ENCODE measurements around the gene CACNA1A. TPM values are rescaled to one million over a fixed set of nuclear protein-coding genes. Genes with fewer than 3 reads are reported as not detected.

Gene CACNA1A
- total RNA-seq, 1 donor from 2014 or later = 1.7 TPM

DNA sequence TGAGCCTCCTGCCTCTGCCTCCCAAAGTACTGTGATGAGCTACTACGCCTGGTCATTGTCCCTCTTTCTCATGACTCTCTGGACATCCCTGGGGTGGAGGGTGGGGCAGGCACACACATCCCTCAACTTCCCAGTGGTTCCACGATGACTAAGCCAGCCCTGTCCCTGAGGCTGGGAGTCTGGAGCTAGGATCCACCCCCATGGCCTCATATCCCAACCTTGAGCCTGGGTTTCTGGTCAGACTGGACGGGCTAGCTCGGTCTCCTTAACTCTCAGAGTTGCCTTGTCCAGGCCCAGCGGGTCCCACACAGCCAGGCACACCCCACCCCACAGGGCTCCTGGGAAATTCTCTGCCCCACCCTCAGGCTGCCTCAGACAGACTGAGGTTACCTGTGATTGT, 336.5 kb downstream of the CACNA1A start:
- intact Hi-C loops (cut with micrococcal nuclease) = loop anchor here (5.0 kb wide), 2 partner anchors 668 to 1518 kb away; no protein-coding TSS in a partner anchor

DNA sequence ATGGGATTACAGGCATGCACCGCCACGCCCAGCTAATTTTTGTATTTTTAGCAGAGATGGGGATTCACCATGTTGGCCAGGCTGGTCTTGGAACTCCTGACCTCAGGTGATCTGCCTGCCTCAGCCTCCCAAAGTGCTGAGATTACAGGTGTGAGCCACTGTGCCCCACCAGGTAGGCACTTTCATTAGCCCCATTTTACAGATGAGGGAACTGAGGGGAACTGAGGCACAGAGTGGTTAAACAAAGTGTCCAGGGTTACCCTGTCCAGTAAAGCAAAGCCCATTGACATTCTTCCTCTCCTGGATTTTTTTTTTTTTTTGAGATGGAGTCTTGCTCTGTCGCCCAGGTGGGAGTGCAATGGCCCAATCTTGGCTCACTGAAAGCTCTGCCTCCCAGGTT, 340.1 kb downstream of the CACNA1A start:
- intact Hi-C loops (cut with micrococcal nuclease) = loop anchor here (2.0 to 5.0 kb wide), 3 partner anchors 29 to 1521 kb away; no protein-coding TSS in a partner anchor

DNA sequence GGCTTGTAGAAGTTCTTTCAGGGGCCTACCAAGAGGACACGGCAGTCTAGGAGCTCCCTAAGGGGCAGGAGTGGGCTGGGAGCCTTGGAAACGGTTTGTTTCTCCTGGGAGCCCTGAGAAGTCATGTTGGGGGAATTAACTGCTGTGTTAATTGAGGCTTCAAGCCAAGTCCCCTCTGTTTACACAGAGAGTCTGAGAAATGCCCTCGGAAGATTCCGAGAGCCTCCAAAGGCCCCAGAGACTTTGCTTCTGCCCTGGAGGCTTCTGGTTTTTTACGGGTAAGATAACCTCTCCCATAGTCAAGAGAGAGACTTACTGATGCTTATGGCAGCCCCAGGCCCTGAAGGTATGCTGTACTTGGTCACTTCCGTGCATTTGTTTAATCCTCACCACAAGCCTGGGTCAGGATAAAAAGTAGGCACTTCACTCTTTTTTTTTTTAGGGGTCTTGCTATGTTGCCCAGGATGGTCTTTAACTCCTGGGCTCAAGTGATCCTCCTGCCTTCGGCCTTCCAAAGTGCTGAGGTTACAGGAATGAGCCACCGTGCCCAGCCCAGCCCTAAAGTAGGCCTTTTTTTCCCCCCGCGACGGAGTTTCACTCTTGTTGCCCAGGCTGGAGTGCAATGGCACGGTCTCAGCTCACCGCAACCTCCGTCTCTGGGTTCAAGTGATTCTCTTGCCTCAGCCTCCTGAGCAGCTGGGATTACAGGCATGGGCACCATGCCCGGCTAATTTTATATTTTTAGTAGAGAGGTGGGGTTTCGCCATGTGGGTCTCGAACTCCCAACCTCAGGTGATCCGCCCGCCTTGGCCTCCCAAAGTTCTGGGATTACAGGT, 340.9 kb downstream of the CACNA1A start:
- intact Hi-C loops (cut with micrococcal nuclease) = loop anchor here (5.0 kb wide), 2 partner anchors 672 to 1522 kb away; no protein-coding TSS in a partner anchor

DNA sequence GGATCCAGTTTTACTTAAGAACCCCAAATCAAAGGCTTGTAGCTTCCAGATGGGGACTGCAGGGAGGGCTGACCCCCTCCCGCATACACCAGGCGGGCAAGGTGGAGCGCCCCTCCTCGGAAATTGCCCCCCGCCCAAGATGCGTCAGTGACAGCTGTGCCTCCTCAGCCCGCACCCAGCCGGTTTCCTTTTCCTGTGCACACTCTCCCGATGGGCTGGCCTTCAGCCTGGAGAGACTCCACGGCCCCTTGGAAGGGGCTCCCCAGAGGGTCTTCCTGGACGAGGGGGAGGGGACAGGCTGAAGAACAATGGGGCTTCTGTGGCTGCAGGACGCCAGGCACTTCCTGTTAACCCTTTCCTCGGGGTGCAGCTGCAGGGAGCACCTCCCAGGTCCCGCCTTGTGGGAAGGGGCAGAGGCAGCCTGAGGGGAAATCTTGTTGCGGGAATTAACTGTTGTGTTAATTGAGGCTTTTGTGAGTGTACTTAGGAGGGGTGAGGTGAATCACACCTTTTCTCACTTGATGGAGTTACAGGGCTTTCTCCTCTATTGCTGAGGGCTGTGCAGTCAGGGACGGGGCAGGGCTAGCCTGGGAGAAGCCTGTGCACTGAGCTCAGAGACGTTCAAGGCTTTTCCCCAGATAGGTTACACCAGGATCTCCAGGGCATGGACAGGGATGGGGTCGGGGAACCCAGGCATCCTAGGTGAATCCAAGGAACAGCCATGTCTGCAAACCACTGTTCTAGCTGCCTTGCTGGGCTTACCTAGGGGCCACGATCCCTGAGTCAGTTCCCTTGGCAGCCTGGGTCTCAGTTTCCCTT, 341.7 kb downstream of the CACNA1A start:
- intact Hi-C loops (cut with micrococcal nuclease) = loop anchor here (5.0 kb wide), 3 partner anchors 673 to 1523 kb away; no protein-coding TSS in a partner anchor

DNA sequence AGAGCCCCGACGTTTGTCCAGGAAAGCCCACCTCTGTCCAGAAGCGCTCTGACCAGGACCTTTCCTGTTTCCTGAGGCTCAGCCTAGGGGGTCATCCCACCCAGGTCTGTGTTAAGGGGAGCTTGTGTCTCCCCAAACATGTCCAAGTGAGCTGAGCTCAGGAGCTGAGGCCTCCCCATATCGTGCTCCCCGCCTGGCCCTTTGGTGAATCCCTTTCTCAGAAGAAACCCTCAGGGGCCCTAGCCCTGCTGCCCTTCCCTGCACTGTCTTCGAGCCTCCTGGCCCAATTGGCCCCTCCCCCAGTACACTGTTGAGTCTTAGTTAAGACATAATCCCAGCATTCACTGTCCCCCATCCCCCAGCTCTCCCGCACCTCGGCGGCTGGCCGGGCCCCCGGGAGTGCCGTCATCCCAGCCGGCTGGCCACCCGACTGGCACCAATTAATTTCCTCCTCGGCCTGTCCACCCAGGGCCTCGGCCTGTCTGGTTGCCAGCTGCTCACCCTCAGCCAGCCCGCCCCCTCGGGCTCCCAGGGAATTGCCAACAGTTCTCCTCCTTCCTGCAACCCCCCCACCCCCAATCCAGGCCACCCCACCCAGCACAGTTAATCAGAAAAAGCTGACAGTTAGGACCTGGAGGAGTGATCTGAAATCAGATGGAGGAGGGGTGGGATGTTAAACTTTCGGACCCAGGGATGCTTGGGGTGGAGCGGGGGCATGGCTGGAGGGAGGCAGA, 342.5 kb downstream of the CACNA1A start:
- intact Hi-C loops (cut with micrococcal nuclease) = loop anchor here (1.0 to 5.0 kb wide), 5 partner anchors 8 to 1204 kb away; partner anchors contain the start of gene TRMT1

DNA sequence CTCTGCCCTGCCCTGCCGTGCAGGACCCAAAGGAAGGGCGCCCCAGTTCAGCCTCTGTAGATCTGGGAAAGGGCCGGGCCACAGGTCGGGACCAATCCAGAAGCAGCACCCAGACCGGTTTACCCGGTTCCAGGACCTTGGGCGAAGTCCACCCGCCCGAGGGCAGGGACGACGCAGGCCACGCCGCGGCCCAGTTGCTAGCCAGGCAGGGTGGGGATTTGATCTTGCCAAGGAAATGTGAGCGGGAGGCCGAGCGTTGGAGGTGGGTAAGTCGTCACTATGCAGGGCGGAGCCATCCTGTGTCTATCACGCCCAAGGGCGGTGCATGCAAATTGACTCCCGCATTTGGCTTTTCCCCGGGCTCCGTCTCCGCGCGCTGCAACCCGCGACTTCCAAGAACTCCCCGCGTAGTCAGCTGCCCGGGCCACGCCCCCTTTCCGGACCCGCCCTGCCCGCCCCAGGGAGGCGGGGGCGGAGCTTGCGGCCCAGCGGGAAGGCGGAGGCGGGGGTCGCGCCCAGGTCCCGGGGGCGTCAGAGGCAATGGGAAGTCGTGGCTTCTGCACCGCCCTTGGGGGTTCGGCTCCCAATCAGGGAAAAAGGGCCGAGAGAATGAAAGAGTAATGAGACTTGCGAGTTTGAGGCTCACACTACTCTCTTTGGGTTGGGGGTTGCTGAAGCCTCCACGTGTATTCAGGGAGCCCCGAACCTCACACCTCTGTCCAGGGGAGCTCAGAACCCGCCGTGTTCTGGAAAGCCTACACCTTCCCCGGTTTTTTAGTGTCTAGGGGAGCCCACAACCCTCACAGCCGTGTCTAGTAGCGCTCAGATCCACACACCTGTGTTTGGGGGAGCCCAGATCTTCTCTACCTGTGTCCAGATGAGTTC, 343.3 kb downstream of the CACNA1A start:
- intact Hi-C loops (cut with micrococcal nuclease) = loop anchor here (1.0 to 5.0 kb wide), 5 partner anchors 8 to 1204 kb away; partner anchors contain the start of gene TRMT1

DNA sequence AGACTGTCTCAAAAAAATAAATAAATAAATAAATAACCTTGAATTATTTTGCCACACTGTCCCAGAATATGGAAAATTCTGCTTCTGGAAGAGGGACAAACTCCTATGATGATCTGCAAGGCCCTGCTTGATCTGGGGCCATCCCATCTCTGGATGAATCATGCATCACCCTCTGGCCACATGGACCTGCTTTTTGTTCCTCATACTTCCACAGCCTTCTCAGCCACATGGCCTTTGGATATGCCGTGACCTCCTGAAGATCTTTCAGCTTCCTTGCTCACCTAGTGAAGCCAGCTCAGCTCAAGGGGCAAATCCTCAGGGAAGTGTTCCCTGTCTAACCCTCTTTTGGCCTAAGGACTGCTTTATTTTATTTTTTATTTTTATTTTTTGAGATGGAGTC, 345.7 kb downstream of the CACNA1A start:
- intact Hi-C loops (cut with micrococcal nuclease) = loop anchor here (5.0 kb wide), 1 partner anchor 1207 kb away; no protein-coding TSS in a partner anchor

DNA sequence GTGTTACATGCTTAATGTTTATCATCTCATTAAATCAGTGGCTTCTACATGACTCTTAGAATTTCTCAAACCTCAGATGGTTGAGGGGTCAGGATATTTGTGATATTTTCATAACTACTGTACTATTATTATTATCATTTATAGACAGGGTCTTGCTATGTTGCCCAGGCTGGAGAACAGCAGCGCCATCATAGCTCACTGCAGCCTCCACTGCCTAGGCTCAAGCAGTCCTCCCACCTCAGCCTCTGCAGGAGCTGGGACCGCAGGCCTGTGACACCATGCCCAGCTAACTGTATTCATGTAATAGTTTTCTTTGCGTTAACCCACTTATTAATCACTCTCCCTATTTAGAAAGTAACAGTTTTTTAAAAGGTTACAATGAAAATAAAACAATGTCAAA, 346.6 kb downstream of the CACNA1A start:
- intact Hi-C loops (cut with micrococcal nuclease) = loop anchor here (5.0 to 10.0 kb wide), 4 partner anchors 545 to 1365 kb away; partner anchors contain the start of genes TECR, ZNF490 and ZNF791

Measured in T-helper 1 cell treated with Interleukin-12 subunit alpha and Interleukin-12 subunit beta and Interleukin-4 antibody, amounts not matched to agents 30 ng/mL and 1 ng/mL, for 36 hours (primary cell).